NCI-H510A treated with DMSO at 0.1 percent for 48 hours (cell line): ENCODE data around the gene MED12L.
"Not testable (repeated sequence)": the region's sequence is repeated elsewhere in the genome, so short reads cannot be mapped to it uniquely, and the experiment has no call there.

Experiments
- DNase-seq: peaks from one replicate; lab custom pipeline; 2025; lab: John Stamatoyannopoulos, UW

Gene MED12L, protein sequence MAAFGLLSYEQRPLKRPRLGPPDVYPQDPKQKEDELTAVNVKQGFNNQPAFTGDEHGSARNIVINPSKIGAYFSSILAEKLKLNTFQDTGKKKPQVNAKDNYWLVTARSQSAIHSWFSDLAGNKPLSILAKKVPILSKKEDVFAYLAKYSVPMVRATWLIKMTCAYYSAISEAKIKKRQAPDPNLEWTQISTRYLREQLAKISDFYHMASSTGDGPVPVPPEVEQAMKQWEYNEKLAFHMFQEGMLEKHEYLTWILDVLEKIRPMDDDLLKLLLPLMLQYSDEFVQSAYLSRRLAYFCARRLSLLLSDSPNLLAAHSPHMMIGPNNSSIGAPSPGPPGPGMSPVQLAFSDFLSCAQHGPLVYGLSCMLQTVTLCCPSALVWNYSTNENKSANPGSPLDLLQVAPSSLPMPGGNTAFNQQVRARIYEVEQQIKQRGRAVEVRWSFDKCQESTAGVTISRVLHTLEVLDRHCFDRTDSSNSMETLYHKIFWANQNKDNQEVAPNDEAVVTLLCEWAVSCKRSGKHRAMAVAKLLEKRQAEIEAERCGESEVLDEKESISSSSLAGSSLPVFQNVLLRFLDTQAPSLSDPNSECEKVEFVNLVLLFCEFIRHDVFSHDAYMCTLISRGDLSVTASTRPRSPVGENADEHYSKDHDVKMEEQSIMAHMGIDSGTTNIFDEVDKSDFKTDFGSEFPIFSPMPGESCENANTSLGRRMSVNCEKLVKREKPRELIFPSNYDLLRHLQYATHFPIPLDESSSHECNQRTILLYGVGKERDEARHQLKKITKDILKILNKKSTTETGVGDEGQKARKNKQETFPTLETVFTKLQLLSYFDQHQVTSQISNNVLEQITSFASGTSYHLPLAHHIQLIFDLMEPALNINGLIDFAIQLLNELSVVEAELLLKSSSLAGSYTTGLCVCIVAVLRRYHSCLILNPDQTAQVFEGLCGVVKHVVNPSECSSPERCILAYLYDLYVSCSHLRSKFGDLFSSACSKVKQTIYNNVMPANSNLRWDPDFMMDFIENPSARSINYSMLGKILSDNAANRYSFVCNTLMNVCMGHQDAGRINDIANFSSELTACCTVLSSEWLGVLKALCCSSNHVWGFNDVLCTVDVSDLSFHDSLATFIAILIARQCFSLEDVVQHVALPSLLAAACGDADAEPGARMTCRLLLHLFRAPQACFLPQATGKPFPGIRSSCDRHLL (N-terminal part only)

DNA sequence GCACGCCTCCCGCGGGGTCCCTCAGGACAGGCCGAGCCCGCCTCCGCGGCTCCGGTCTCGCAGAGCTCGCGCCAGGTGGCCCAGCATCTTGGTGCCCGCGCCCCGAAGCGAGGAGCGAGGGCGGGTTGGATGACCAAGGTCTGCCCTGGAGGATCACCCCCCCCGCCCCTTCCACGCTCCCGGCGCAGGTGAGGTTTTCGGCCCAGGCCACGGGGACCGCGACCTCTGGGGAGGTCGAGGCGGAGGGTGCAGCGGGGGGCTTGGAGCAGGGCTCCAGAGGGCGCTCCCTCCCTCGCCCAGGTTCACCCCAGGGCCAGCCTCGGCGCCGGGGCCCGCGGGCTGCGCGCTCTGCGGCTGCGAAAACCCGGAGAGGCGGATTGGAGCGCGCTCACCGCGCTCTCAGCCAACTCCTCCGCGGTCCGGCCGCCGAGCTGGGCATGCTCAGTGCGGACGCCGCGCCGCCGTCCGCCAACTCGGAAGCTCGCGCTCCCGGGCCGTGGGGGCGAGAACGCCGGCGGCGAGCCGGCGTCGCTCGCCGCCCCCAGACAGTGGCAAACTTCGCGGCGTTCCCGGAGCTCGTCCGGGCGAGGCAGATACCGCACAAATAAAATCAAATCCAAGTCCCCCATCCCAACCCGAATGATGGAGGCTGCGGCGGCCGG lies at the start of gene MED12L:
Gene MED12L, plus strand, starts transcription at position 438 of the 662 bp plus-strand sequence. CDS start 1,263 bp downstream, outside the sequence.
- DNase-seq: peak; percentile 86

DNA sequence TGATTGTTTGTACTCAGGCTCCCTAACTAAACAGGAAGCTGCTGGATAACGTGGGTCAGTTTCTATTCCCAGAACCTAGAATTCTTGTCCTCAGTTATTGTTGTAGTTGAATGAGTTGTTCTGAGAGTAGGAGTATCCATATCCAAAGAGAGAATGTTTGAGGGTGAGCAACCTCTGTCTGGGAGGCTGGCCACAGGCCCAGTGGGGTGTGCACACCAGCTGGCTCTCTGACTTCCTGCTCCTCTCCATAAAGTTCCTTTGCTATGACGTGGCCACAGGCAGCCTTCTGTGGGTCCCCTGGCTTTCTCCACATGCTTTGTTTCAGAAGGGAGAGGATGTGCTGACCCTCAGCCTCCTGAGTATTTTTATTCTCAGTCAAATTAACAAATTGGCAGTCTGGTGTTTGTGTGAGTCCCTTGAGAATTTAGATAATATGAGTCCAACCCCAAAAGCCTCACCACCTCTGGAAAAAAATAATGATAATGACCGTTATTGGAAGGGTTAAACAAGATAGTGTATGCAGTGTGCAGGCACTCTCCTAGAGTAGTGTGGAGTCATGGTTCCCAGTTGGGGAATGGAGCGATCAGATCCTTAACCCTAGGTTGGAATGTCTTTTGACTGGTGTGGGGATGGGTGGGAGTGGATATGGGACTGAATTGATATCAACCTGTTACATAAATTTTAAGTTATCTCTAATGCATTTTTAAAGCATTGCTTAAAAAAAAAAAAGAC lies 47.6 kb upstream of the MED12L start:
- no peak for DNase-seq

DNA sequence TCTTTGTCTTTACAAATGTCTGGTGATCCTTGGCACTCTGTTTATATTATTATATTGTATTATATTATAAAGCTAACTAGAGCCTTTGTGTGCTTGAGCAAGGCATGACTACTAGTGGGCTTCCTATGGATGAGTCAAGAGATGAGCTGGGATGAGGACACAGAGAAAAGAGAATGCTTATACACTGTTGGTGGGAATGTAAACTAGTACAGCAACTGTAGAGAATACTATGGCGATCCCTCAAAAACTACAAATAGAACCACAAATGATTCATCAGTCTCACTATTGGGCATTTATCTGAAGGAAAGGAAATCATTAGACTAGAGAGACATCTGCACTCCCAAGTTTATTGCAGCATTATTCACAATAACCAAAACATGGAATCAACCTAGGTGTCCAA lies 40.8 kb upstream of the MED12L start:
- DNase-seq: no peak

GRCh38 chr3:151047636-151048035 lies 37.8 kb upstream of the MED12L start:
- no peak for DNase-seq

DNA sequence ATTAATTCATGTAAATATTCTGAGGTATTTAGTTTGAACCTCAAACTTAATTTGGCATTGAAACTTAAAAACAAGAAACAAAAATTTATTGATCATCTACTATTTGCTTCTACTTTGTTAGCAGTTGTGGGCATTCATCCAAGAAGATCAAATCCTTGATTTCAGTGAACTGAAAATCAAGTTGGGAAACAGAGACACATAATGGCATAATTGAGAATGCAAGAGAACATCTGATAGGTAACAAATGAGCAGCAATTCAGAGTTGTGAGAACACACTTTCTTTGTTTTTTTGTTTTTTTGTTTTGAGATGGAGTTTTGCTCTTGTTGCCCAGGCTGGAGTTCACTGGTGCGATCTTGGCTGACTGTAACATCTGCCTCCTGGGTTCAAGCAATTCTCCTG lies 33.9 kb upstream of the MED12L start:
- no peak for DNase-seq

DNA sequence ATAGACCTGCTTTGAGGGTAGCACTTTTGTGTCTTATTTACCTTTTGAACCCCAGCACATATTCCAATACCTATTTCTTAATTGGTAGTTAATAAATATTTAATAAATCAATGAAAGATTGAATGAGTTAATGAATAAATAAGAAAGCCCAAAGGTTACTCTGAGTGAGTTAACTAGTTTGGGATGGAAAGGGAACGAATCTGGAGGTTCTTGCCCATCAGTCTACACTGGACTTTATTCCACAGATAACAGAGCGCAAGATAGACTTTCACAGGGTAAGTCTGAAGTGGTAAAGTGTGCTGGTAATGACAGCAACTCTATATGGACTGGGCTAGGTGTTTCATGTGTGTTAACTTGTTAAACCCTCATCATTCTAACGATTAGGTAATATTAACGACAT lies 33.1 kb upstream of the MED12L start:
- DNase-seq: no peak

- no peak for DNase-seq
Measured at GRCh38 chr3:151052756-151053155, 32.7 kb upstream of the MED12L start.

DNA sequence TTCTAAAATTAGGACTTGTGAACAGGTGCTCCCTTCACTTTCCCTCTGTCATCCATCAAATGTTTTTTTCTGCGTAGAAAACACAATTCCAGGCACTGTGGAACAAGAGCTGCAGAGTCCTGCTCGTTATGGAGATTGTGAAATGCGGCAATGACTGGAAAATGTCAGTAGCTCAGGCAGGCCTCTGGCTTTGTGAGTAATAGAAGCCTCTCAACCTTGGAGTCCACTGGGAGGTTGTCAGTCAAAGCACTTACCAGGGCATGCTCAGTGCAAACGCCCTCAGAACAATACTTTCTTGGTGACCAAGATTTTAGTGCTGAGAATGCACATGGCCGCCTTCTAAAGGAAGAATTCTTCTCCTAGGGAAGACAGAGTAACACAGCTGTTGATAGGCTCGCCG lies 26.7 kb upstream of the MED12L start:
- no peak for DNase-seq

GRCh38 chr3:151062611-151063010 lies 22.9 kb upstream of the MED12L start:
- no peak for DNase-seq

GRCh38 chr3:151067158-151067557 lies 18.3 kb upstream of the MED12L start:
- no peak for DNase-seq

DNA sequence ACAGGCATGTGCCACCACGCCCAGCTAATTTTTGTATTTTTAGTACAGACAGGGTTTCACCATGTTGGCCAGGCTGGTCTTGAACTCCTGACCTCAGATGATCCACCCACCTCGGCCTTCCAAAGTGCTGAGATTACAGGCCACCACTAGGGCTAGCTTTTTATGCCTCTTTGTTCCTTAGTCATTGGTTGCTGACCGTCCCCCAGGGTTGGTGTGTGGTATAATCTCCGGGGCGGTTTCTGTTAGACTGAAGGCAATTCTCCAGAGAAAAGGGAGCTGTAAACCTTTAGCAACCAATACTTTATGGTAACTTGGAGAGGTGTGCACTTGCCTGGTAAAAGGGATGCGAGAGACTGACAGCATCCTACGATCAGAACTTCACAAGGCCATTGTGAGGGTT lies 12.6 kb upstream of the MED12L start:
- DNase-seq: not testable (repeated sequence)

DNA sequence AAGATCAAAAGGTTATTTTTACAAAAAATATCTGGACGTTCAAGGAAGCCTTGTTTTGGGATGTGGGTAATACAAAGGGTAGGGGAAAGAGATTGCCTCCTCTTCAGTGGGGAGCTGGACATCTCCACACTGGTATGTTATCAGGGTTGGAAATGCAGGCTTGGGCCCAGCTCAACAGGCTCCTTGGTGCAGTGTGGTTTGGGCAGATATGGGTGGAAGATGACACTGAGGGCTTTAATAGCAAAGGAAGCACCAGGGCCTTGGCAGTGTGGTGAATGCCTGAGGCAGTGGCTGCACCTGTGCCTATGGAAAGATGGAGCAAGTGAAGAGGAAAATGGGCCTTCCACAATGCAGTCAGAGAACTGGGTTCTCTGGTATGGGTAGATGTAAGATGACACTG lies 11.2 kb upstream of the MED12L start:
- DNase-seq: no peak

DNA sequence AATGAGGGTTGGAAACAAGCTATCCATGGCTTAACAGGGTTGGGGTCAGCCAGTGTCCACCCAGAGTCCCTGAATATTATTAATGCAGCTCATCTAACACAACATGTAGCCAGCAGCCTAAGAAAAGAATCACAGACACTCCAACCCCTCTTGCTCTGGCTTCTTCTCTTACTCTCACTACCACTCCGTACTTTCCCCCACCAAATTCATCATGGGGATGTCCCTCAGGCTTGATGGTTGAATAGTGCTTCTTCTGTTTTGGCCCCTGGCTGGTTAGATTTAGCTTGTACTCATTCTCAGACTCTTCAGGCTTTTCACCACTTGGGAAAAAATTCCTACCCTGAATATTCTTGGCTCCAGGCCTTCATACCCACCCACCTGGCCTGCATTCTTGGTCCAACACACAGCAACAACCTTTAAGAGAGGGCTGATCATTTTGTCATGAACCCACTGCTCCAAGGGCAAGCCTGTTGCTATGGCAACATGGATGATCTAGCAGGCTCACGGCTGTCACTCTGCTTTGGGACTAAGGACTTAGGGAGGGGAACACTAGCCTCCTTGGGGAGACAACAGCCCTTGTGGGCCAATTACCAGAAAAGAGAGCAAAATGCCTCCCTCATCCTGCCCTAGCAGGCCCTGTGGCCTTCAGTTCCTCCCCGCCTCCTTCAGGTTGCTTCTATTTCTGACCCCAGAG lies 9.4 kb upstream of the MED12L start:
- no peak for DNase-seq

DNA sequence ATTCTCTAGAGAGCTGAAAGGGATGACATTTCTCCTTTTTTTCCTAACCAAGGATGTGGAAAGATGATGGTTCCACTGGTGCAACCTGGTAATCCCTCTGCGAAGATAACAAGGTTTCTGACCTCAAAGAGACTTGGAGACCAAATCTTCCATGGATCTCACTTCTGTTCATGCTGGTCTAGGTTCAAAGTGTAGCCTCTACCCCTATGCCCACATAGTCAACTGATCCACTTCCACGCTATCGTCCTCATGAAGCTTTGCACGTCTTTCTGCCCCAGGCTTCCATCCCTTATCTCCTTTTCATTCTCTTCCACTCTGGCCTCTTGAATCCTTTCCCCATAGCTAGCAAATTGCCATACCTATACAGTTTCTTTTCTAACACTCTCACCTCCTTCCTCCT lies 8.8 kb upstream of the MED12L start:
- DNase-seq: no peak

DNA sequence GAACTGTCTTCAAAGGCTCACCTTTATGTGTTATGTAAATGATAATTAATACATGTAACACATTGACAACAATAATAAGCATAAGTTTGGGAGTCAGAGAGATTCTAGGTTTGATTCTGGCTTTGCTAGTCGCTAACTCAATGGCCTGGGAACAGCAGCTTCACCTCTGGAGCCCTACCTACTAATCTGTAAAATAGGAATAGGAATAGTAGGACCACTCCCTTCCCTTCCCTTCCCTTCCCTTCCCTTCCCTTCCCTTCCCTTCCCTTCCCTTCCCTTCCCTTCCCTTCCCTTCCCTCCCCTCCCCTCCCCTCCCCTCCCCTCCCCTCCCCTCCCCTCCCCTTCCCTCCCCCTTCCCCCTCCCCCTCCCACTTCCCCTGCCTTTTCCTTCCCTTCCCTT lies 4.4 kb upstream of the MED12L start:
- not testable (repeated sequence) for DNase-seq

DNA sequence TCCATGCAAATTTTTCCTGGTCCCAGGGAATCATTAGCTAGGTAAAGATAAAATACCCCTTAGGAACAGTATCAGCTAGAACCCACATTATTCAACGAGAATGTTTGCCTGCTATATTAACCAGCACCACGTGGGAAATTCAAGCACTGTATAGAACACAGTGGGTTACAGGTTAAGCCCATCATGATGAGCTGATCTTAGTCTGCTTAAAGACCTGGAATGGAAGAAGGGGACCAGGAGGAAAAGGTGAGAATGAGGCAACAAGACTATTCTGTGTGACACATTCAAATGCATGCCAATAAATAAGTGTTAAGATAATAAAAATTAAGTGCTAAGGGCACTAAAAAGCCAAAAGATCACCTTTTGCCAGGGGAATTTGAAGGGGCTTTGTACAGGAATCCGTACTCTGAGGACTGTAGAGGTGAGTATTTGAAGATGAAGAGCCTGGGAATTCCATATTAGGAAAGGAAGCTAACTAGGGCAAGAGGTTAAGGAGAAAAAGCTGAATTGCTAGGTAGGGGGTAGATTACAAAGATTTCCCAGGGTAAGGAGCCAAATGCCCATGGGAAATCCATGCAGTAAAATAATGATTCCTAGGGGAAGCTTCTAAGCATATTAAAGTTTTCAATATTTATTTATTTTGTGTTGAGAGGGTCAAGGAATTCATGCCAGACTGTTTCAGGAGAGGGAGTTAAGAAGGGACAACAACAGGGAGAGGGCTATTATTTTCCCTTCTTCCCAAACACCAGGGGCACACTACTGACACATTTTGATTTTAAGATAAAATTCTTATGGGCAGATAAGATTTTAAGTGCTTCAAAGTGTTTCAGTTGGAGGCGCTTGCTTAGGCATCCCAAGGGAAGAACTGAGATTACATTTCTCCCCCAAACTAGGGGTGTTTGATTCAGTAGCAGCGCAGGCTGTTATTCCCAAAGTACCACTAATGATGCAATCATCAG lies 2.3 kb upstream of the MED12L start:
- no peak for DNase-seq

DNA sequence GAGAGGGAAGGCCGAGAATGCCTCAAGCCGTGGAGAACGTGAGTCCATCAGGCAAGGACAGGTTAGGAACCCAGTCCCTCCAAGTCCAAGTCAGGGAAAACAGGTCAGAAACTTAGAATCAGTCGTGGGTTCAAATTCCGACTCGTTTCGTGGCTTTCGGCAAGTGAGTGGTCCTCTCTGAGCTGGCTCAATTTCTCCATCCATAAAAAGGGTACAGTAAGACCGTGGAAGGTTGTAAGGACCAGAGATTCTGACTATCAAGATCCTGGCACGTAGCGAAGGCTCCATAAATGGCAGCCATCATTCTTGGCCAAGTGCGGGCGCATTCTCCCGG lies 604 bp upstream of the MED12L start:
- no peak for DNase-seq

- peak; percentile 12 for DNase-seq
Measured at GRCh38 chr3:151085889-151086483, 522 bp downstream of the MED12L start.
